Chondrocyte (in vitro differentiated cells): ENCODE data around the gene SLC22A31. TPM values are rescaled to one million over a fixed set of nuclear protein-coding genes. Genes with fewer than 3 reads are reported as not detected.

Experiments used
- DNase-seq: peaks from one replicate; pipeline ENCODE4 v3.0.0; 2021; ENCODE audit warnings: mixed read lengths, low spot score
- H3K27ac Mint-ChIP-seq: one replicate; pipeline ENCODE4 v1.8.0; 2021; ENCODE audit warnings: mild to moderate bottlenecking, moderate library complexity, mixed read lengths; ENCODE audit not compliant: unreplicated experiment
- H3K27me3 Mint-ChIP-seq: 2 replicates; pipeline ENCODE4 v1.8.0; 2021; ENCODE audit warnings: low read depth, mixed read lengths
- H3K36me3 Mint-ChIP-seq: 2 replicates; pipeline ENCODE4 v1.8.0; 2021; ENCODE audit warnings: low read depth, mixed read lengths
- H3K4me1 Mint-ChIP-seq: 2 replicates; pipeline ENCODE4 v1.8.0; 2021; ENCODE audit warnings: low read depth, mild to moderate bottlenecking, mixed read lengths
- H3K4me3 Mint-ChIP-seq: one replicate; pipeline ENCODE4 v1.8.0; 2021; ENCODE audit warnings: mild to moderate bottlenecking, moderate library complexity, mixed read lengths; ENCODE audit not compliant: unreplicated experiment
- H3K9me3 Mint-ChIP-seq: 2 replicates; pipeline ENCODE4 v1.8.0; 2021; ENCODE audit warnings: low read depth, mixed read lengths
- total RNA-seq: library from RNA; stranded (reverse); gene quantifications from 3 replicates; pipeline ENCODE4 v1.2.1, GENCODE V29; 2021
- TF ChIP-seq, protein P1 (sequence below): fragments of 200-600 bp; sonication (generic); IDR thresholded peaks from 2 replicates; pipeline ENCODE4 v1.5.0; 2021; ENCODE audit warnings: antibody characterized with exemption, mild to moderate bottlenecking, moderate library complexity

SLC22A31 gene
- total RNA-seq, 1 donor from 2014 or later, result 0.40 TPM

- peaks cover 3% of the 10 kb centered on the region for H3K36me3 Mint-ChIP-seq
- peaks cover 7% of the 10 kb centered on the region for H3K4me1 Mint-ChIP-seq
- no peak overlapping the region for H3K27ac Mint-ChIP-seq
- peaks cover 9% of the 10 kb centered on the region for H3K9me3 Mint-ChIP-seq
- peak overlapping the region; percentile 41 for H3K4me3 Mint-ChIP-seq
- TF ChIP-seq, protein P1, sequence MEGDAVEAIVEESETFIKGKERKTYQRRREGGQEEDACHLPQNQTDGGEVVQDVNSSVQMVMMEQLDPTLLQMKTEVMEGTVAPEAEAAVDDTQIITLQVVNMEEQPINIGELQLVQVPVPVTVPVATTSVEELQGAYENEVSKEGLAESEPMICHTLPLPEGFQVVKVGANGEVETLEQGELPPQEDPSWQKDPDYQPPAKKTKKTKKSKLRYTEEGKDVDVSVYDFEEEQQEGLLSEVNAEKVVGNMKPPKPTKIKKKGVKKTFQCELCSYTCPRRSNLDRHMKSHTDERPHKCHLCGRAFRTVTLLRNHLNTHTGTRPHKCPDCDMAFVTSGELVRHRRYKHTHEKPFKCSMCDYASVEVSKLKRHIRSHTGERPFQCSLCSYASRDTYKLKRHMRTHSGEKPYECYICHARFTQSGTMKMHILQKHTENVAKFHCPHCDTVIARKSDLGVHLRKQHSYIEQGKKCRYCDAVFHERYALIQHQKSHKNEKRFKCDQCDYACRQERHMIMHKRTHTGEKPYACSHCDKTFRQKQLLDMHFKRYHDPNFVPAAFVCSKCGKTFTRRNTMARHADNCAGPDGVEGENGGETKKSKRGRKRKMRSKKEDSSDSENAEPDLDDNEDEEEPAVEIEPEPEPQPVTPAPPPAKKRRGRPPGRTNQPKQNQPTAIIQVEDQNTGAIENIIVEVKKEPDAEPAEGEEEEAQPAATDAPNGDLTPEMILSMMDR, result no peak
- peaks cover 33% of the 10 kb centered on the region for H3K27me3 Mint-ChIP-seq
- DNase-seq, result peak; percentile 79
Observed at GRCh38 chr16:89201439-89202377, 1.4 kb upstream of the SLC22A31 start.

DNA sequence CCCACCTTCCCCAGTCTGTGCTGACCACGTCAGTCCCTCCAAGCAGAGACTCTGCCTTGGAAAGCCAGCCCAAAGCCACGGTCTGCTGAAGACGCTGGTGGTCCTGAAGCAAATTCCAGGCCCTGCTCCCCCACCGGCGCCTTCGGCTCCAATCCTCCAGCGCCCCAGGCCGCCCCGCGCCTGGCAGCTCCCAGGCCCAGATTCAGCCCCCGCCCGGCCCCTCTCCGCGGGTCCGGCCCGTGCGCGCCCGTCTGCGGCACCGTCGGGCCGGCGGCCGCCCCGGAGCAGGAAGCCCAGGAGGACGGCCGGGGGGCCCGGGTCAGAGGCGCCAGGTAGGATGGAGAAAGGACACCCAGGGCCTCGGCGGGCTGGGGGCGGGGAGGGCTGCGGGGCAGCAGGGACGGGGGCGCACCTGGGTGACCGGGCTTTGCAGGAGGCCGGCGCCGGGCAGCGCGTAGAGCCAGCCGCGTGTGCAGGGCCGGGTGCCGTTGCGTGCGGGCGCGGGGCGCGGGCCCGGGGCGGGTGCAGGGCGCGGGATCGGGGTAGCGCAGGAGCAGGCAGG lies 594 bp upstream of the SLC22A31 start:
- Mint-ChIP-seq H3K27ac (no peak overlapping the region), H3K4me3 (peak overlapping the region; percentile 40), H3K4me1 (peaks cover 7% of the 10 kb centered on the region), H3K9me3 (peaks cover 9% of the 10 kb centered on the region), H3K36me3 (peaks cover 3% of the 10 kb centered on the region), H3K27me3 (peaks cover 33% of the 10 kb centered on the region)
- TF ChIP-seq, protein P1, result no peak
- peak; percentile 82 for DNase-seq

DNA sequence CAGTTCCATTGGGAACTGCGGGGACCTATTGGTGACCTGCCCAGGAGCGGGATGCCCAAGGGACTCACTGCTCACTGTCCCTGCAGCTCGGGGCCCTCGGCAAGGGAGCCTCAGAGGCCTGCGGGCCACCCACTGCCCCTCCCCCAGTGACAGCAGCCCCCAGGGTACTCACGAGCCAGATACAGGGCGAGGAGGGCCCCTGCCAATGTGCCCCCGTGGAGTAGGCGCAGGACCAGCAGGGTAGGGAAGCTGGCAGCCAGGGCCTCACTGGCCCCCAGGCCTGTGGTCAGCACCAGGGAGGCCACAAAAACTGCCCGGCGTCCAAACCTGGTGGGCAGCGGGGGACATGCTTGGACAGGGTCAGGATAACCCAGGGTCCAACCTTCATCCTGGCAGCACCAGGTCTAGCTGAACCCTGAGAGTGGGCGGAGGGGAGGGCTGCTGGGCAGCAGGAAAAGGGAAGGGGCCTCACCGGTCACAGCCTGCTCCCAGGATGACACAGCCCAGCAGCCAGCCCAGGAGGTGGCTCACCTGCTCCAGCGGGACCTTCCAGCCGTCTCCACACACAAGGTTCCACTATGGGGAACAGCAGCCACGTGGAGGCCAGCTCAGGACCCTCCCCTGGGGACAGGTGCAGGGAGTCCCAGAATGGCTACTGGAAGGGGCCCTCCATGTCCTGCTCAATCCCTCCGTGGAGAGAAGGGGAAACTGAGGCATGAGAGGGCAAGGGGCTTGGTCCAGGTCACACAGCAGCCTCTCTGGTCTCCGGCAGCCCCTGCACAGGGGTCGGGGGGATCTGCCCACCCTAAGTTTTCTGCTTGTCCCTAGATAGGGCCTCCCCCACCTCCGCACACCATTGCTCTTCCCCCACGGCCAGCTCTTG lies 855 bp downstream of the SLC22A31 start:
- TF ChIP-seq, protein P1, result no peak
- H3K27me3 Mint-ChIP-seq, result peaks cover 27% of the 10 kb centered on the region
- H3K36me3 Mint-ChIP-seq, result peaks cover 3% of the 10 kb centered on the region
- H3K4me1 Mint-ChIP-seq, result peaks cover 7% of the 10 kb centered on the region
- DNase-seq, result peak; percentile 75
- no peak overlapping the region for H3K27ac Mint-ChIP-seq
- H3K9me3 Mint-ChIP-seq, result peaks cover 9% of the 10 kb centered on the region
- no peak overlapping the region for H3K4me3 Mint-ChIP-seq

DNA sequence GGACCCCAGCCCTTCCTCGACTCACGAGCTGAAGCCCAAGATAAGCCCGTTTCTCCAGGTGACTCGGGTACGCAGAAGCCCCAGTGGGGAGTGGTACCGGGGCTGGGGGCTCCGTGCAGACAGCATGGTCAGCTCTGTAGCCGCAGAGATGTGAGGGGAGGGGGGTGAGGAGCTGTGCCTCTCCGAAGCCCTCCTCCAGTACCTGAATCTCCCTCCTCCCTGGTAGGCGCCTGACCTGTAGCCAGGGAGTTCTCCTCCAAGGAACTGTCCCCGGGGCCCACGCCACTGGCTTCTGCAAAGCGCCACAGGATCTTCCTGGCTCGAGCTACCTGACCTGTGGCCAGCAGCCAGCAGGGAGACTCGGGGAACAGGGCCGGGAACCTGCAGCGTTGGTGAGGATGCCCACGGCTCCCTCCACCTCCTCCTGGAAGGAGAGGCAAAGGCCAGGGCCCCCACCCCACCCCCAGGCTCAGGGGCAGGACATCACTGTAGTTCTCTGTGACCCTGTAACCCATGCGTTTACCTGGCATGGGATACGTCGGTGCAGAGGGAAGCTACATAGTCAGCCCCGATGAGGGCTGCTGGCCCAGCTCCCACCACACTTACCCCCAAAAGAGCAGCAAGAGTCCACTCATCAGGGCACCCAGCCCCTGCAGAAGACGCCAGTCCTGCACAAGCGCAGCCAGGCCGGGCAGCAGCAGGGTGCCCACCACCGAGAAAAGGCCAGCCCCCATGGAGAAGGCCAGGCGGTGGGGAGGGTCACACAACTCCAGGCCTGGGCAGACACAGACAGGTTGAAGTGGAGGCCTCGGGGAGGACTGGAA lies 1.7 kb downstream of the SLC22A31 start:
- TF ChIP-seq, protein P1, result no peak
- Mint-ChIP-seq H3K27me3 (peaks cover 26% of the 10 kb centered on the region), H3K27ac (no peak overlapping the region), H3K9me3 (peaks cover 9% of the 10 kb centered on the region), H3K4me1 (peaks cover 7% of the 10 kb centered on the region), H3K36me3 (peaks cover 3% of the 10 kb centered on the region), H3K4me3 (no peak overlapping the region)
- no peak for DNase-seq
